Gastrocnemius medialis (tissue), 4 donors: ENCODE data around the gene AGXT. TPM values are rescaled to one million over a fixed set of nuclear protein-coding genes. Genes with fewer than 3 reads are reported as not detected.

ENCODE experiments used
- ATAC-seq, 2 donors: fragments of 150-250 bp; one replicate each; pipeline ENCODE4 v1.9.1; 2016
- DNase-seq, 2 donors: peaks; one replicate each; pipeline ENCODE4 v3.0.0-alpha.2; 2019
- H3K27ac ChIP-seq, 4 donors: fragments of 200-600 bp; sonication (generic); 1 replicate in 1 of 4; 2 replicates in 3 of 4; pipeline ENCODE4 v1.5.1; 2016 to 2018; ENCODE audit warnings: mild to moderate bottlenecking in 2 of 4, moderate library complexity in 1 of 4
- H3K27me3 ChIP-seq, 3 donors: fragments of 200-600 bp; sonication (generic) in 2 of 3; 1 replicate in 1 of 3; 2 replicates in 2 of 3; pipeline versions ENCODE4 v1.5.1 to v1.6.0; 2016 to 2019; ENCODE audit warnings: mild to moderate bottlenecking in 1 of 3, moderate library complexity in 1 of 3
- H3K36me3 ChIP-seq, 2 donors: fragments of 200-600 bp; sonication (generic) in 1 of 2; one replicate each; pipeline ENCODE4 v1.5.1; 2017 to 2018
- H3K4me1 ChIP-seq, 2 donors: fragments of 200-600 bp; sonication (generic) in 1 of 2; one replicate each; pipeline ENCODE4 v1.5.1; 2016 to 2017; ENCODE audit warnings: mild to moderate bottlenecking in 2 of 2
- H3K4me3 ChIP-seq, 4 donors: fragments of 200-600 bp; sonication (generic) in 3 of 4; 1 replicate in 1 of 4; 2 replicates in 3 of 4; pipeline ENCODE4 v1.5.1; 2016 to 2019; ENCODE audit warnings: mild to moderate bottlenecking in 2 of 4
- H3K9me3 ChIP-seq, 3 donors: fragments of 200-600 bp; sonication (generic) in 2 of 3; 1 replicate in 1 of 3; 2 replicates in 2 of 3; pipeline ENCODE4 v1.5.1; 2016 to 2019
- CTCF ChIP-seq, 5 experiments: fragments of 450-650 bp in 3 of 5; fragments of 200-600 bp in 2 of 5; sonication (generic) in 2 of 5; IDR thresholded peaks in 4 of 5; conservative IDR thresholded peaks in 1 of 5; 1 replicate in 4 of 5; 2 replicates in 1 of 5; pipeline ENCODE4 v1.5.1; 2016 to 2019; ENCODE audit warnings: antibody characterized with exemption in 5 of 5, mild to moderate bottlenecking in 3 of 5, moderate library complexity in 3 of 5
- POLR2A ChIP-seq, 2 donors: fragments of 450-650 bp; IDR thresholded peaks; one replicate each; pipeline ENCODE4 v1.6.1; 2017; ENCODE audit warnings: antibody characterized with exemption in 2 of 2, mild to moderate bottlenecking in 2 of 2, moderate library complexity in 2 of 2
- in situ Hi-C, 4 donors: fragments of 200-750 bp; cut with MboI; loops; one replicate each; pipeline versions ENCODE4 v1.15.0 to v1.8.0; 2017; ENCODE audit warnings: low sequenced_read_pairs in 4 of 4
- intact Hi-C: fragments of 100-400 bp; cut with DNase I; formaldehyde crosslinking; loops from one replicate; pipeline ENCODE4 v1.15.1; 2023; ENCODE audit warnings: low total_unique reads
- total RNA-seq, 4 donors: library from RNA; depleted of rRNA; stranded (reverse); fragments of >200 nt; gene quantifications; one replicate each; pipeline versions ENCODE4 v1.1.0 to v1.2.3, GENCODE V29; 2016

The AGXT gene
- total RNA-seq, 4 donors from 2014 or later = 1.7 to 3.3 TPM; not detected in 2

- ATAC-seq (no peak), DNase-seq (no peak)
- intact Hi-C loops (no loop called here), in situ Hi-C loops (no loop called here)
- TF ChIP-seq POLR2A (IDR thresholded peaks at IDR 0.05) = no peak
- no peak for TF ChIP-seq CTCF (IDR thresholded peaks at IDR 0.05 in 4 of 5, conservative IDR thresholded peaks at IDR 0.05 in 1 of 5)
- Histone ChIP-seq H3K36me3 (no peaks in the 10 kb centered on the region), H3K4me1 (peaks cover 6 to 12% of the 10 kb centered on the region in 2 donors), H3K4me3 (no peak overlapping the region), H3K27ac (no peak overlapping the region), H3K9me3 (no peaks in the 10 kb centered on the region), H3K27me3 (peaks cover 0 to 3% (median 0%) of the 10 kb centered on the region in 3 donors)
Measured at GRCh38 chr2:240902615-240903041, 34.0 kb downstream of the AGXT start.

GRCh38 chr2:240903191-240904060 lies 34.8 kb downstream of the AGXT start:
- ATAC-seq = no peak
- in situ Hi-C loops = no loop called here
- Histone ChIP-seq H3K9me3 (no peaks in the 10 kb centered on the region), H3K27me3 (peaks cover 0 to 3% (median 0%) of the 10 kb centered on the region in 3 donors), H3K27ac (no peak overlapping the region), H3K4me3 (no peak overlapping the region), H3K36me3 (no peaks in the 10 kb centered on the region), H3K4me1 (peaks cover 6 to 12% of the 10 kb centered on the region in 2 donors)
- TF ChIP-seq POLR2A (IDR thresholded peaks at IDR 0.05) (no peak), CTCF (IDR thresholded peaks at IDR 0.05 in 4 of 5, conservative IDR thresholded peaks at IDR 0.05 in 1 of 5) (no peak)
- no peak for DNase-seq
- intact Hi-C loops = no loop called here

GRCh38 chr2:240904216-240905175 lies 35.9 kb downstream of the AGXT start:
- no peaks in the 10 kb centered on the region for H3K36me3 ChIP-seq
- no peaks in the 10 kb centered on the region for H3K9me3 ChIP-seq
- H3K4me1 ChIP-seq = peaks cover 0 to 2% of the 10 kb centered on the region in 2 donors
- H3K27me3 ChIP-seq = peaks cover 0 to 3% (median 0%) of the 10 kb centered on the region in 3 donors
- TF ChIP-seq POLR2A (IDR thresholded peaks at IDR 0.05) (no peak), CTCF (IDR thresholded peaks at IDR 0.05 in 4 of 5, conservative IDR thresholded peaks at IDR 0.05 in 1 of 5) (no peak)
- H3K4me3 ChIP-seq = no peak overlapping the region
- ATAC-seq (no peak), DNase-seq (no peak)
- H3K27ac ChIP-seq = no peak overlapping the region
- in situ Hi-C loops (no loop called here), intact Hi-C loops (no loop called here)

- in situ Hi-C loops = no loop called here
- Histone ChIP-seq H3K27me3 (peaks cover 0 to 3% (median 0%) of the 10 kb centered on the region in 3 donors), H3K36me3 (no peaks in the 10 kb centered on the region), H3K9me3 (no peaks in the 10 kb centered on the region), H3K4me3 (no peak overlapping the region), H3K27ac (no peak overlapping the region), H3K4me1 (no peaks in the 10 kb centered on the region)
- no peak for ATAC-seq
- TF ChIP-seq CTCF (IDR thresholded peaks at IDR 0.05 in 4 of 5, conservative IDR thresholded peaks at IDR 0.05 in 1 of 5) (no peak), POLR2A (IDR thresholded peaks at IDR 0.05) (no peak)
- intact Hi-C loops = no loop called here
- DNase-seq = no peak
Measured at GRCh38 chr2:240905176-240905781, 36.7 kb downstream of the AGXT start.
